Spleen (tissue), 7 donors: ENCODE data around the gene FBLIM1.

Source experiments
- CTCF ChIP-seq, 11 experiments: fragments of 200-600 bp in 7 of 11; fragments of 450-650 bp in 4 of 11; sonication (generic) in 4 of 11; IDR thresholded peaks in 8 of 11; conservative IDR thresholded peaks in 3 of 11; 1 replicate in 7 of 11; 2 replicates in 4 of 11; pipeline versions ENCODE4 v1.4.0 to v1.8.0; 2016 to 2021; ENCODE audit warnings: antibody characterized with exemption in 11 of 11, inconsistent platforms in 4 of 11, mild to moderate bottlenecking in 1 of 11
- POLR2A ChIP-seq, 3 donors: fragments of 450-650 bp; IDR thresholded peaks; one replicate each; pipeline ENCODE4 v1.5.1; 2017; ENCODE audit warnings: antibody characterized with exemption in 3 of 3, mild to moderate bottlenecking in 1 of 3
- donor health status: DM: no; HTN: no; CAD: no; lungs with moderate emphysema.
- donor health status: DM: no; HTN: no; CAD: no.
- donor health status: DM: no; HTN: no; CAD: no.

- TF ChIP-seq POLR2A (IDR thresholded peaks at IDR 0.05) = no peak
- no peak for TF ChIP-seq CTCF (IDR thresholded peaks at IDR 0.05 in 8 of 11, conservative IDR thresholded peaks at IDR 0.05 in 3 of 11)
These were observed 512 bp downstream of the FBLIM1 start for GRCh38 chr1:15758953-15759661.
